HG02642 (cell line): ENCODE data around the gene LMO7.
A peak's percentile ranks its signal among the peaks of the same experiment; 100 is the strongest.
"Not testable (repeated sequence)": the region's sequence is repeated elsewhere in the genome, so short reads cannot be mapped to it uniquely, and the experiment has no call there.

ENCODE experiments used
- ATAC-seq: cut with Tn5 transposase; IDR thresholded peaks from one replicate; pipeline ENCODE4 v1.9.1; 2021; ENCODE audit warnings: mild to moderate bottlenecking; ENCODE audit not compliant: unreplicated experiment, poor library complexity

Gene LMO7

DNA sequence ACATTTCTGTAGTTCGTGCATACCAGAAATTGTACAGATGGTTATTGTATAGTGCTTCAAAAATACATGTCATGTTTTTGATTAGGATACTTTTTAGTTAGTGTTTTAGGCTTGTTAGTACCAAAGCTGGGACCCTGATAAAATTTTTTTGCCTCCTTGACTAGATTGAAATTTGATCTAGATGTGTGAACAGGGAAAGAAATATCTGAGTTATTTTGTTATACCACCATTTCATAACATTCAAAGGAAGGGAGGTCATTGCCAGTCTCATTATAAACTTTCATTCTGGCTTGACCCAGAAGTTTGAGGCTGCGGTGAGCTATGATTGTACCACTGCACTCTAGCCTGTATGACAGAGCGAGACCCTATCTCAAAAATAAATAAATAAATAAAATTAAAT lies 9.0 kb downstream of the LMO7 start:
- no peak for ATAC-seq

DNA sequence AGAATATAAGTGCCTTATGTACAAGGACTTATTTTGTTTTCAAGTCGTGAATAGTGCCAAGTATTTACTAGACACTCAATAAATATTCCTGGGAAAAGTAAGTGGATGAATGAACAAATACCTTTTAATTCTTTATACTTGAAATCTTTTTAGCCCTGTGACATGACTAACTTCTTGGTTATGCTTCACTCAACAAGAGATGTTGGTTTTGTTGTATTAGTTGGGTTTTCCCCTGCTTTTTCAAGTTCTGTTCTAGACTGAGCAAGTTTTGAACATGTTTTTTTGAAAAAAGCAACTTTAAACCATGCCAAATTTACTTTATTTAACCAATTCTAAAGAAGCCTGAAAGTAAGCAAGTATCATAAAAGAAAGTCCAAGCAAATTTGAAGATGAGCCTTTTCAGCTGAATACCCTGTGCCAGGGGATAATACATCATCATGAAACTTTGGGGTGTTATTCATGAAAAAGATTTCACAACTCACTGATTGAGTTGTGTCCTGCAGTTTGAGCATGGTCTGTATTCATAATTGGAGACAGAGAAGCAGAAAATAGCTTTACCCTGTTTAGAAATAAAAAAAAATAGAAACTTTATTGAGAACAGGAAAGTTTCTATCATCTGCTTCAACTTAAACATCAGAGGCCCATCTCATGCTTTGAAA lies 11.1 kb downstream of the LMO7 start:
- peak; percentile 80 for ATAC-seq

DNA sequence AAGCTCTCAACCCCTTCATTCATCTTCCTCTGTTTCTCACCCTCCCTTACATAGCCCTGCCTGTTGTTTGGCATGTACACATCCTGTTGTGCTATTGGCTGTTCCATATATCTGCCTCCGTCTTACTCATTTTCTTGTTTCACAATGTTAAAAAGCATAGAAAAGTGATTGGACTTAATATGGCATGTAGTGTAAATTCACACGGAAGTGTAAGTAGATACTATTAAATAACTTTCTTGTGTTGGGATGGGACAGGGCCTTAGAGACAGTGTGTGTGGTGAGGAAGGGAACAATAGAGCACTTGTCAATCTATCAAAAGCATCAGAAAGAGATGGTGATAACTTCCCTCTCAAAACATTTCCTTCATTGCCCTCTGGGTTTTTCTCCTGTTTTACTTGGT lies 12.3 kb downstream of the LMO7 start:
- ATAC-seq: no peak

DNA sequence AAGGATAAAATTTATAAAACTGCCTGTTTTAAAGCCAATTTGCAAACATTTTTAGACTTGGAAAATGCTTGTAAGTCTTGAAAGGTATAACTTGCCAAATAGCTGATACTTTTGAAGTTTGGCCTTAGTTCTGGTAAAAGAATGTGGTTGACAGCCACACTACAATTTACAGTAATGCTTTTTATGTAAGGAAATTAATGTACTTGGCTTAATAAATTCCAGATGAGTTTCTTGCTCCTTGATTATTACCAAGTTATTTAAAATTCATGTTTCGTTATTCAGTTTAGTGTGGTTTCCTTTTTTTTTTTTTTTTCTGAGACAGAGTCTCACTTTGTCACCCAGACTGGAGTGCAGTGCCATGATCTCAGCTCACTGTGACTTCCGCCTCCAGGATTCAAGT lies 14.9 kb downstream of the LMO7 start:
- ATAC-seq: no peak

DNA sequence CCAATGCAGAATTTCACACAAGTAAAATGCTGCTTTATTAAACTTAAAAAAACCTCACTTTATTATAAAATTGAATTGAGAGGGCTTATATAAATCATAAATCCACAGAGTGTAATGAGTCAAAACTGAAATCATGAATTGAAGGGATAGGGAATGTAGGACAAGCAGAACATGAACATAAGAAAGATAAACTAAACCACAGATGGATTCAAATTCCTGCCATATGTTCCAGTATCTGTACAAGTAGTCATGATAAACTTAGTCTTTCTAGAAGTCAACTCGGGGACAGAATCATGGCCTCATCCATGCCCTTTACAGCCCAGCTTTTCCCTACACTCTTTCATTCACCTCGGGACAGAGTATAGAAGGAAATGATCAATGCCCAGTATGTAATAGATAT lies 16.6 kb downstream of the LMO7 start:
- ATAC-seq: no peak

DNA sequence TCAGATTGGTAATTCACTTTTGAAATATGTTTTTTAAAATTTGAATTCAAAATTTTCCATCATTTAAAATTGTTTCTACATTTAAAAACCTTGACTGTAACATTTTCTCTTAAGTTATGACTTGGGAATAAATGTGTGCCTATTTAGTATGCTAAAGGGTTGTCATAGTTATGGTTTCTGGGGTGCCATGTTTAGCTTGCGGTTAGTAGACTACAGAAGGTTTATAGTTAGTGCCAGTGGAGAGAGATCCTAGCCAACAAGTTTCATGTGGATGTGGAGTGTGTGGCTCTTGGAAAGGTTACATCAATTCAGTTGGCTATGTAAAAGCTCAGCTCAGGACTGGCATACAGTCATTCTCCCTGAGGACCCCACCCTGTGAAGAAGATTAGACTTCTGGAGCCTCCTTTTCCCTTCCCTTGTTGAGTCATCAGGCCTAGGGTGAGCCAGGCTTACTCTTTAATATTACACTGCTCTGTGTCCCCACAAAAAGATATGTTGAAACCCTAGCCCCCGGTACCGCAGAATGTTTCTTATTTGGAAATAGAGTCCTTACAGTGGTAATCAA lies 20.4 kb downstream of the LMO7 start:
- ATAC-seq: no peak

DNA sequence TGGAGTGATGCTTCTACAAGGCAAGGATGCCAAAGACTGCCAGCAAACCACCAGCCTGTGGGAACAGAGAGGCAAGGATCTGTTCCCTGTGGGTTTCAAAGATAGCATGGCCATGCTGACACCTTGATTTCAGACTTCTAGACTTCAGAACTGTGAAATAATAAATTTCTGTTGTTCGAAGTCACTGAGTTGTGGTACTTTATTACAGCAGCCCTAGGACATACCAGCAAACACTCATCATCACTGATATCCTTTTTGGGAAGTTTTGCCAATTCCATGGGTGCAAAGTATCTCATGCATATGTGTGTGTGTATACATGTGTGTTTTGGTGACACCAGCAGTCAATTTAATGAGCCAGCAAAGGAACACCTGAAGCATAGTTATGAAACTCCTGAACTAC lies 21.0 kb downstream of the LMO7 start:
- ATAC-seq: no peak

DNA sequence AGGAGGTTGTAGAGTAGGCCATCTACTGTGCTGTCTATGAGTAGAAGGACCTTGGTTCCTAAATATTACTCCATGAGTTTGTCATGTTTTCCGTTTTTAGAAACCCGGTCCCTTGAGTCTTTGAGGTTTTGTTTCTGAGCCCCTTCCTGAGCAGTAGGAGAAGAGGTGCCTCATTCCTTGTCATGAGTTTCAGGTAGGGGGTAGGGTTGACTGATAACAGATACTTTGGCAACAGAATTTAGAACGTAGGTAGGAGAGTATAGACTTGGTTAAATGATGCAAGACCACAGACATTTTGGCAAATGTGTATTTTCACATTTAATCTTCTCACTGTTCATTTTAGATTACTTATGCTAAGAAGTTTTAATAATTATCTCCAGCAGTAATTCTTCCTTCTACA lies 24.6 kb downstream of the LMO7 start:
- ATAC-seq: no peak

DNA sequence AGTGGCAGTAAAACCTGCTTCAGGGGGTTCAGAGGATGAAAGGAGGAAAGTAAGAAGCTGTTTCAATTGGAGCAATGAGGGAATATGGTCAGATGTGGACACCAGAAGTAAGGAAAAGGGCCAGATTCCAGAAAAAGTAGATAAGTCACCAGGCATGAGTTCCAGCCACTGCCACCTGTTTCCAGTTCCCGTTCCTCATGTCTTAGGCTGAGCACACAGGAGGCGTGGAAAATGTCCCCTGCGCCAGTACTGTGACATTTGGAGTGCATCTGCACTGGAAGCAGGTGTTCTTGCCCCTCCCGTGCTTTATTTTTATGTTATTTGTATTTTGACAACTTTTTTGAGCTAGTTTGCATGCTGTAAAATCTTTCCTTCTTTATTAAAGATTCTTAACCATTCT lies 25.3 kb downstream of the LMO7 start:
- ATAC-seq: no peak

DNA sequence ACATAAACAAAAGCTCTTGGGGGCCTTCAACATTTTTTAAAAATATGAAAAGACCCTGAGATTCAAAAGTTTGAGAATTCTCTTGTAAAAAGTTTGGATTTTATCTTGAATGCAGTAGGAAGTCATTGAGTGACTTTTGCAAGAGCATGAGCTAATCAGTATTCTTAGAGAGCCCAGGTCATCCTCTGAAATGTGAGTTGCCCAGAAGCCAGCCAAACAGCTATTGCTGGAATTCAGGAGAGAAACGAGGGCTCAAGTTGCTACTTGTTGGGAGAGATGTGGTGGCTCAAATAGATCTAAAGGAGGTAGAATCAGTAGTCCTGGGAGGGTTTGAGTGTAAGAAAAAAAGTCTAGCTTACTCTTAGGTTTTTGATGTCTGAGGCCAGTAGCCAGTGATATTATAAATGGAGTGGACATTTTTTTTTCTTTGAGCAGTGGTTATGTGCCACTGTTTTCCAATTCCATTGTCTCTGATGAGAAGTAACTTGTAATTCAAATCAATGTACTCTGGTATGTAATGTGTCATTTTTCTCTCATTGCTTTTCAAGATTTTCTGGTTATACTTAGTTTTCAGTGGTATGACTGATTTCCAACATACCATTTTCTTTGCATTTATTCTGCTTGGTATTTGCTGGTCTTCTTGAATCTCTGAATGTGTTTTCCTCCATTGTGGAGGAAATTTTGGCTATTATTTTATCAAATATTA lies 30.7 kb downstream of the LMO7 start:
- no peak for ATAC-seq

DNA sequence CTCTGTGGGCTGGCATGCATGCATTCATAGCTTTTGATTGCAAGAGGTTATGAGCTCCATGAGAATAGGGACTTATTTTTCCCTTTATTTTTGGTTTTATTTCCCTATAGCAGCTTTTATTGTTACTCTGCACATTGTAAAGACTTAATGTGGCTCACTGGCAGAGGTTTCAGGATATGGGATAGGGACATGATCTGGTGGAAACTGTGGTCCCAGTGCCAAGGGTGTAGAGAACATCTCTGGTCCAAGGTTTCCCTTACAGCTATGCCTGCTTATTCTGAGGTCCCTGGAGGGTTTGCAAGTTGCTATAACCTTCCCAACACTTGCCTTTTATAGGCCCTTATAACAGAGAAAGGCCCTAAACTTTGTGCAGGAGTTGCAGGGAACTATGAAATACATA lies 33.6 kb downstream of the LMO7 start:
- ATAC-seq: no peak

DNA sequence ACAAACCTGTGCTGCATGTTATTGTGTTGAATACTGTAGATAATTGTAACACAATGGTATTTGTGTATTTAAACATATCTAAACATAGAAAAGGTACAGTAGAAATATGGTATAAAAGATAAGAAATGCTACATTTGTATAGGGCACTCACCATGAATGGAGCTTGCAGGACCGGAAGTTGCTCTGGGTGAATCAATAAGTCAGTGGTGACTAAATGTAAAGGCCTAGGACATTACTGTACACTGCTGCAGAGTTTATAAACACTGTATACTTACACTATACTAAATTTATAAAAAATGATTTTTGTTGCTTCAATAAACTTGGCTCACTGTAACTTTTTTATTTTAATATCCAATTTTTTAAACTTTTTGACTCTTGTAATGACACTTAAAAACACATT lies 34.4 kb downstream of the LMO7 start:
- ATAC-seq: no peak

DNA sequence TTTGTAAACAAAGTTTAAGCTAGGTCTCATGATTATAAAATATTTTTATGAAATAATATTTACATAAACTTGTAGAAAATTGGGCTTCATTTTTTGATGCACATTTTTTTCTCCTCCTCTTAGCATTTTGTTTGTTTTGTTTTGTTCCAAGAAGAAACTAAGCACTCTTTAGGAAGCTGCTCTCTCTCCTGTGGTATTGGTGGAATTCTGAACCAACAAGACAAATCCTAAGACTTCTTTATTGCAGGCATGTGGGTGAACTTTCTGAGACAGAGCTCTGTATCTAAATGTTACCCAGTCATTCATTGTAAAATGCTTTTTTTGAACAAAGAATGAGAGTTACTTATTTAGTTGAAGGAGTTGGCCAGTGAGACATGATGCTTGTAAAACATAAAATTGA lies 39.3 kb downstream of the LMO7 start:
- no peak for ATAC-seq

DNA sequence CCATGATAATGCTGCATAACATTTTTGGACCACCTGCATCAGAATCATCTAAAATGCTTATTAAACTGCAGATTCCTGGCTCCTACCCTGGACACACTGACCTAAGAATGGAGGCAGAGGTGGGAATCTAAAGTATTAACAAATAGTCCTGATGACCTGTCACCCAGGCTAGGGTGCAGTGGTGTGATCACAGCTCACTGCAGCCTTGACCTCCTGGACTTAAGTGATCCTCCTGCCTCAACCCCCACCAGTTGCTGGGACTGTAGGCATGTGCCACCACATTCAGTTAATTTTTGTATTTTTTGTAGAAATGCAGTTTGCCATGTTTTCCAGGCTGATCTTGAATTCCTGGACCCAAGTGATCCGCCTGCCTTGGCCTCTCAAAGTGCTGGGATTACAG lies 43.3 kb downstream of the LMO7 start:
- no peak for ATAC-seq

DNA sequence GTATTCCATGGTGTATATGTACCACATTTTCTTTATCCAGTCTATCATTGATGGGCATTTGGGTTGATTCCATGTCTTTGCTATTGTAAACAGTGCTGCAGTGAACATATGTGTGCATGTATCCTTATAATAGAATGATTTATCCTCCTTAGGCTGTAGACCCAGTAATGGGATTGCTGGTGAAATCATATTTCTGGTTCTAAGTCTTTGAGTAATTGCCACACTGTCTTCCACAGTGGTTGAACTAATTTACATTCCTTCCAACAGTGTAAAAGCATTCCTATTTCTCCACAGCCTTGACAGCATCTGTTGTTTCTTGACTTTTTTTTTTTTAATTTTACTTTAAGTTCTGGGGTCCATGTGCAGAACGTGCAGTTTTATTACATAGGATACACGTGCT lies 44.1 kb downstream of the LMO7 start:
- not testable (repeated sequence) for ATAC-seq

DNA sequence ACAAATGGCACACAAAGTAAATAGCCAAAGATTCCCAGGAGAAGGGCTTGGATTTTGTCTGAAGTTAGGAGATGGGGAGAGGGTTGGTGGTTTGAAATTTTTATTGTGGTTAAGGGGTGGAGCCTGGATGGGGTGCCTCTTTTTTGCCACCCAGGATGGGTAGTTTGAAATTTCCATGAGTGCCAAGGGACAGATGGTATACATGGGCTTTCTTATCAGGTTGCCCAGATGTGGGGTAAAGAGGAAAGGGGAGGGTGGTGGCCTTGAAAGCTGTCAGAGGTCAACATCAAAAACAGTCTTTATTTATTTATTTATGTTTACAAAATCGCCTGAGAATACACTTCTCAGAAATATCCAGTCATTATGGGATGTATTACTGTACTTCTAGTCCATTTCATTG lies 46.2 kb downstream of the LMO7 start:
- ATAC-seq: no peak

DNA sequence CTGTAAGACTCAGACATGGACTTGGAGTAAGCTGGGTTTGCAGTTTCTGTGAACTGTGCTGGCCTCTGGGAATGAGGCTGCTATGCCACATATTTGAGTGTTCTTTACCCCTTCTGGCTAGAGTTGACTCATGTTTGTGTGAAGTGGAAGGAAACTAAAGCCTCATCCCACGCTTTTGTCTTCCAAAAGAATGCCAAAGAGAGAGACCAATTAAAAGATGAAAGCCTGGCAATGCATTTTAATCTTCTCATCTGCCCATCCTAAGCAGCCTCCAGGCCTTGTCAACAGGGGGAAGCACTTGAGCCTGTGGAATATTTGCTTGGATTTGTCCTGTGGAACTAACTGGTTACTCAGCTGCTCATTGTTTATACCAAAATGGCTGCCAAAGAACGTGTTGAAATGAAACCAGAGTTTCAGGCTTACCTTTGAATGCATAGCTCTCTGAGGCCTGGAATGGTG lies 49.1 kb downstream of the LMO7 start:
- no peak for ATAC-seq

DNA sequence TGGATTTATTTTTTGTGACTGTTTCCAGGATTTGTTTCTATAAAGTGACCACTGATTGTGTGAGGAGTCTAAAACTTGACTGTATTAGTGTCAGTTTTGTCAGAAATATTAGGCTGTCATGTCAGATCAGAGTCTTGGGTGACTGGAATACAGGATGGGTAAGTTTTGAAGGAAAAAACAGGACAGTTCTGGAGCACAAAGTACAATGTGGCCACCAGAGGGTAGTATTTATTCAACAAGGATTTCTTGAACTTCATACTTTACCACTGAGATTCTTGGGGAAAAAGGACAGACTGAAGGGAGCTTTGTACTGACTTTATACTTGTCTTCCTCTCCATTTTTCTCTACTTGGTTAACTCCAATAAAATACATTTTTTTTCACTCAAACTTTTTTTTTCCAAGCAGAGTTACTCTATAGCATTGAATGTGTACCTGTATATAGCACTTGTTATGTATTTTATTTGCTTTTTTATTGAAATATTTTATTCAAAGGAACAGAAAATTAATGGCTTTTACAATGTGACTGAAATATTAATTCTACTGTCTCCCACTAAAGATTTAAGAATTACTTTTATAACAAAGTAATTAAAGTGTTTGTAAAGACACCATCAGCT lies 51.1 kb downstream of the LMO7 start:
- no peak for ATAC-seq

DNA sequence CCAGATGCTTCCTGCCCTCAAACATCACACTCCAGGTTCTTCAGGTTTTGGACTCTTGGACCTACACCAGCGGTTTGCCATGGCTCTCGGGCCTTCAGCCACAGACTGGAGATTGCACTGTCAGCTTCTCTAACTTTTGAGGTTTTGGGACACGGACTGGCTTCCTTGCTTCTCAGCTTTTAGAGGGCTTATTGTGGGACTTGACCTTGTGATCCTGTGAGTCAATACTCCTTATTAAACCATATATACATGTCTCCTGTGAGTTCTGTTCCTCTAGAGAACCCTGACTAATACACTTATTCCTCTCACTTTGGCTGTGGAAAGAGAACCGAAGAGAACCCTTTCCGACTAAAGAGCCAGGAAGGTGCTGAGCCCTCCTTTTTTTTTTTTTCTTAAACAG lies 53.6 kb downstream of the LMO7 start:
- no peak for ATAC-seq

DNA sequence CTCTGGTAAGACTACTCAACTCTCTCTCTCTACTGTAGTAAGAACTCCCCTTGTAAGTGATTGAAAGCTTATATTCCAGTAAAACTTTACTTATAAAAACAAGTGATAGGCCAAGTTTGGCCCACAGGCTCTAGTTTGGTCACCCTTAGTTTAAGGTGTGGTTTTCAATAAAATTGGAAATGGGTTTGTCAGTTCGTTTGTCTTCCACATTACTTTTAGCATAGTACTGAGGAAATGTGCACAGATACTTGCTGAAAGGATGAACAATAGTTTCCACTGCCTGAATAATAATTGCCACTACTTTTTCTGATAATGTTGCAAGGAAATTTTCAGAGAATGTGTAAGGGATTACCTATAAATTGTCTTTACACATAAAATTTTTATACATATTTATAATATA lies 54.5 kb downstream of the LMO7 start:
- ATAC-seq: no peak

DNA sequence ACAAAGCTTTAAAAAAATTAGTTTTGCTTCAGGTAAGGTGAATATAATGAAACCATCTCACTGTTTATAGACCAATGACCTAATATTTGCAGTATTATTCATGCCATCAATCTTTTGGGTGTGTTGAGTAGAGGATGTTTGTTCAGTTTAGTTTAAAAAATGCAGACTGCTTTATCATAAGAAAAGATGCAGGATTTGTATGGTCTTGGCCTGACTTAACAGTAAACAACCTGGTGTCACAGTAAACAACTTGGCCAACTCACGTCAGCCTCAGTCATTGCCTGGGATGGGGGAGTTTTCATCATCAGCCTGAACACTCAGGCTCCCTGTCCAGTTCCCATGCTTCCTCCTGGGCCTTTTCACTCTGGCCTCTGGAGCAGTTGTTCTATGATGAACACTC lies 55.1 kb downstream of the LMO7 start:
- ATAC-seq: no peak

DNA sequence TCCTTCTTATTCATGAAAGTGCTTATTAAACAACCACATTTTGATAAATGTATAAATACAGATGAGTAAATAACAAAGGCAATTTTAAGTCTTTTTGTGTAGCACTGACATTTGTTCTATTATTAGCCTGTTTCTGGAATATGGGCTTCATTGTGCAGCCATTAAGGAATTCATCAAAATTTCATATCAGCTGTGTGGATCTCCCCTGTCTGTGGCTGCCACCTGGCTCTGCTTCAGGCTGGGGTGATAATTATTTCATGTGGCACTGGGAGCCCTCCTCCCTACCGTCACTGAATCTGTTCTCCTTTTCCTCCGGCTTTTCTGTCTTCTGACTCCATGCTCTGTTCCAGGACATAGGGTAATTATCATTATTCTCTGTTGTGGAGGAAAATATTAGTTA lies 57.1 kb downstream of the LMO7 start:
- no peak for ATAC-seq
